Activated T-cell treated with anti-CD3 and anti-CD28 coated beads, Interleukin-2, amount 50 U/mL, for 1 hour (primary cell): Measurements from ENCODE around the gene BCL11A.

Source experiments
- DNase-seq: peaks from one replicate; pipeline ENCODE4 v3.0.0-alpha.2; 2020

BCL11A gene

DNA sequence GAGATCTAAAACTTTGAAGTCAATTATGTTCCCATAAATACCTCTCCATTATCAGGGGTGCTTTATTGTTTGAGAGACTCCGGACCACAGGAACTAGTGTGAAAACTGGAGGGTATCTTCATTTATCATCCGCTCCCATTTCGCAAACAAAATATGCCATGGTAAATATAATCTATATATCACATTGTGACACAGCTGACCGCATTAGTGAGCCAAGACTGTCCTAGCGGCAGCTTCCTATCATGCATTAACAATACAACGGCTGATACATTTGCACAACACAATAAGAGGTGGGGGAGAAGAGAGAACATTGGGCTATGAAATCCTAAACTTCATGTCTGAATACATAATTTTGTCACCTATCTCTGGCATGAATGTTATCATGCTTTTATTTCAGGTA, 29.5 kb downstream of the BCL11A start:
- no peak for DNase-seq

DNA sequence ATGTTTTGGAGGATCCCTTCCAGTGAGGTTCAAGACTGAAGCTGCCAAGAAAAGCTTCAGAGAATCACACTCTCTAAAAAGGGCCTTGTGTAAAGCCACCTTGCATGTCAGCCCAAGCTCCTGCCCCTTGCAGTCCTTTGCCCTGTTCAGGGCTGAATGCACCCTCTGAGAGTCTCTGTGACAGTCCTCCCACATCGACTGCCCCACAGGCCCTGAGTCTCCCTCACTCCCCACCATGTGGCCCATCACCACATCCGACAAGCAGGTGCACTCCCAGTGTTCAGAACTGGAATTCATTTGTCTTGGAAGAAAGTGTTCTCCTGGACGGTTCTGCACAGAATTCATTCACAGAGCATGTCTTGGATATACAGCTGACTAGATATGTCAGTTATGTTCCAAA, 31.0 kb downstream of the BCL11A start:
- DNase-seq = no peak

GRCh38 chr2:60521626-60522025, 31.8 kb downstream of the BCL11A start:
- no peak for DNase-seq

GRCh38 chr2:60520917-60521539, 32.4 kb downstream of the BCL11A start:
- no peak for DNase-seq

GRCh38 chr2:60520151-60520876, 33.1 kb downstream of the BCL11A start:
- DNase-seq = no peak

- no peak for DNase-seq
Measured at GRCh38 chr2:60519231-60519863, 34.1 kb downstream of the BCL11A start.

DNA sequence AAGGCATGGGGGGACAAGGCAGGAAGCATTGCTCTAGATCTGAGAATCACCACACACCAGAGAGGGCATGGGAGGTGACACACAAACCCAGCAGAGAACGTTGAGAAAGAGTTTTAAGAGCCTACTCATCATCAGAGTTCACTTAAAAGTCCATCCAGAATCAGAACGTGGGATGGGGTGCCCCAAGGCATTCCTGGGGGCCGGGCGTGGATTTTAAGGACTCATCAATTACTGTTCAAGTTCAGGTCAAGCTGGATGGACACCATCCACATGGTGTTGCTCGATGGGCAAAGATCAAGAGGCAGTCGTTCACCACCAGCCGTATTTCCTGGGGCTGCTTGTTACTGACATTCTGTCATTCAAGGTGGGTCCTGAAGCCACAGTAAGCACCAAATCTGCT, 34.9 kb downstream of the BCL11A start:
- DNase-seq = no peak

- DNase-seq = no peak
Measured at GRCh38 chr2:60517446-60517845, 36.0 kb downstream of the BCL11A start.

- no peak for DNase-seq
Measured at GRCh38 chr2:60516826-60517225, 36.6 kb downstream of the BCL11A start.

DNA sequence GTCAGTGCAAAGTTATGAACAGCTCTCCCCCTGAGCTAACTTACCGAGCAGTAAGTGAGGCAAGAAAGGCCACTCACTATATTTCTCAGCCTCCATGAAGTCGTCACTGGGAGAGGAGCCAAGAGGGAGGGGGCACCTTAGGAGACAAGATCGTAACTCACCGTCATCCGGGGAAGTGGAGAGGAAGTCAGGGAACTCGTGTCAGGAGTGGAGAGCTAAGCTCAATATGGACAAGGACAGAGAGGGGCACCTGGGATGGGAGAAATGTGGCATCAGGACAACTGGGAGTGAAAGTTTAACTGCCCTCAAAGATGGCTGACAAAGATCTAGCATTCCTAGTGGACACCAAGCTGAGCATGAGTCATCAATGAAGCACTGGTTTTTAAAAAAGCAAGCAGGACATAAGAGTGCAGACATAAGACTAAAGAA, 37.1 kb downstream of the BCL11A start:
- DNase-seq = no peak

DNA sequence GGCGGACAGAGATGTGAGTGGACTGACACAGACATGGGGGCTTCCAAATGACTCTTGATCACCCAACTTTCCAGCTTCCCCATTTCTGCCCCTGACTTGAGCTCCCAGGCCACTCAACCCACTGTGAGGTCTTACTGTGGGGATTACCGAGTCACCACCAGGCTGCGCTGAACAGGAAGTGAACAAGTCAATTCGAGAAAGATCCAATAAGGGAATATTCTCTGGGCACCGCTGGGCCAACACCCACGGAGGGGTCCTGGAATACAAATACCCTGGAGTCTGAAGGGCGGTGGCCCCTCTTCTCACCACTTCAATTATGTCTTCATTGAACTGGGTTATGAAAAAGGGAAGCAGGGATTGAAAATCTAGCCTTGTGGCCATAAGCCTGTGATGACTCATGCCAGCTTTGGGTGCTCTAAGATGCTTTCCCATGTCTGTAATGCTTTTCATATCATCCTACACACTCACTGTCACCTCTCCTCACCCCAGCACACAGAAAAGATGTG, 37.7 kb downstream of the BCL11A start:
- DNase-seq = no peak

GRCh38 chr2:60513996-60514395, 39.5 kb downstream of the BCL11A start:
- no peak for DNase-seq

GRCh38 chr2:60513191-60513590, 40.3 kb downstream of the BCL11A start:
- no peak for DNase-seq

- DNase-seq = no peak
Measured at GRCh38 chr2:60512641-60513040, 40.8 kb downstream of the BCL11A start.

GRCh38 chr2:60512062-60512622, 41.3 kb downstream of the BCL11A start:
- no peak for DNase-seq

- DNase-seq = no peak
Measured at GRCh38 chr2:60510713-60511112, 42.7 kb downstream of the BCL11A start.

- DNase-seq = no peak
Measured at GRCh38 chr2:60509066-60509465, 44.4 kb downstream of the BCL11A start.

GRCh38 chr2:60508339-60508917, 45.0 kb downstream of the BCL11A start:
- no peak for DNase-seq

GRCh38 chr2:60507211-60507965, 46.1 kb downstream of the BCL11A start:
- no peak for DNase-seq

- no peak for DNase-seq
Measured at GRCh38 chr2:60505880-60506260, 47.6 kb downstream of the BCL11A start.

DNA sequence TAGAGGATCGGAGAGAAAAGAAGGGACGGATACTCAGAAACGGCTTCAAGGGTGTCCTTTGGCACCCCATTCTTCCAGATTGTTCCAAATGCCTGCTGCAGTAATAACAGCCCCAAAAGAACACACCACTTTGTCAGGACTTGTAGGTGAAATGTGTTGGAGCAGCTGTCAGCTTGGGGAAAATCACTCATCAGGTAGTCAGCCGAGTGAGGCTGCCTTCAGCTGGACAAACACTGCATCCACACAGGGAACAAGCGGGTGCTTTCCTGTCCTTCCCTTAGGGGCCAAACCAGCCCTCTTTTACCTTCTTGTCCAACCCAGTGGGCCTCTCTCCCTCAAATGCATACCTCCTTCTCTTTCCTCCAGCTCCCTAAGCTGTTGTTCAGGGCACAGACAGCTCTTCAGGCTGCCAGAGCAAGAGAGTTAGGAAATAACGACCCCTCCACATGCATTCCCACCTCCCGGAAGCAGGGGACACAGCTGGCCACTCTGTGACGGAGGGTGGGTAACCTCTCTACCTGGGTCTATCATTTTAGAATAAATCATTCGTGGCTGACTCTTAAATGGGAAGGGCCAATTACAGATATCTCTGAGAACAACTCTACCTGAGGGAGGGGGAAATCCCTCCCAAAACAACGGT, 48.1 kb downstream of the BCL11A start:
- no peak for DNase-seq

DNA sequence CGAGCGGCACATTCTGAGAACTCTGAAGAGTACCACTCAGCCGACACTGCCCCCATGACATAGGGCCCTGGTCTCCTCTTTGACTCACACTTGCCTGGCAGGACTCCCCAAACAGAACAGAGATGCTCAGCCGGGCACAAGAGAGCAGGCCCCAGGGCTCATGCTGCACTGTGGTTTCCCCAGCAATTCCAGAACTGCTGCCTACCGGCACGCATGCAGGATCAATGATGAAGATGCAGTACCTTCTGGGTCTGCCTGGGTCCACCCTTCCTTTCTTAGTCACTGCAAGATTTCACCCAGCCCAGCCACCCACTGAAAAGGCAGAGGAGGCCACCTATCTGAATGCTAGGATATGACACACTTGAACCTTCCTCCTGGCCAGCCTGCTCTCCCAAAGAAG, 49.4 kb downstream of the BCL11A start:
- DNase-seq = no peak
